Fibroblast of peridontal ligament (primary cell): ENCODE results near the gene MMD2.
"Not testable (repeated sequence)": the region's sequence is repeated elsewhere in the genome, so short reads cannot be mapped to it uniquely, and the experiment has no call there.

ENCODE experiments used
- DNase-seq: peaks from one replicate; pipeline ENCODE4 v3.0.0-alpha.2; 2010; ENCODE audit errors: extremely low read depth

MMD2 gene

DNA sequence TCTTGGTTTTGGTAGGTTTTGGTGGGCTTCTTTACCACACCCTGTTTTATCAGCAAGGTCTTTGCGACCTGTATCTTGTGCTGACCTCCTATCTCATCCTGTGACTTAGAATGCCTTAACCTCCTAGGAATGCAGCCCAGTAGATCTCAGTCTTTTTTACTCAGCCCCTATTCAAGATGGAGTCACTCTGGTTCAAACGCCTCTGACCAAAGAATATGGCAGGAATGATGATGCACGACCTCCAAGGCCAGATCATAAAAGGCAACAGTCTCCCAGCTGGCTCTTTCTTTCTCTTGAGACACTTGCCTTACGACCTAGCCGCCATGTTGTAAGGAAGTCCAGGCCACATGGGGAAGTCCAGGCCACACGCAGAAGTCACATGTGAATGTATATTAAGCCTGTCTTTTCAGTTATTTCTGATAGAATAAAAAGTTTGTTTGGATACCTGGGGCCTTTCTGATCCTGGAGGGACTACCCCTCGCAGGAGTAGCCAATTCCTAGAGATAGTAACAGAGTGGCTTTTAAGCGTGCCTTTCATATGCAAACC is 65.0 kb downstream of the MMD2 start:
- no peak for DNase-seq

DNA sequence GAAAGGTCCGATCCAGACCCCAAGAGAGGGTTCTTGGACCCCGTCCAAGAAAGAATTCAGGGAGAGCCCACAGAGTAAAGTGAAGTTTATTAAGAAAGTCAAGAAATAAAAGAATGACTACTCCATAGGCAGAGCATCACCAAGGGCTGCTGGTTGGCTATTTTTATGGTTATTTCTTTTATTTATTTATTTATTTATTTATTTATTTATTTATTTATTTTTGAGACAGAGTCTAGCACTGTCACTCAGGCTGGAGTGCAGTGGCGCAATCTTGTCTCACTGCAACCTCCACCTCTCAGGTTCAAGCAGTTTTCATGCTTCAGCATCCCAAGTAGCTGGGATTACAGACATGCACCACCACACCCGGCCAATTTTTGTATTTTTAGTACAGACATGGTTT is 65.8 kb downstream of the MMD2 start:
- not testable (repeated sequence) for DNase-seq

DNA sequence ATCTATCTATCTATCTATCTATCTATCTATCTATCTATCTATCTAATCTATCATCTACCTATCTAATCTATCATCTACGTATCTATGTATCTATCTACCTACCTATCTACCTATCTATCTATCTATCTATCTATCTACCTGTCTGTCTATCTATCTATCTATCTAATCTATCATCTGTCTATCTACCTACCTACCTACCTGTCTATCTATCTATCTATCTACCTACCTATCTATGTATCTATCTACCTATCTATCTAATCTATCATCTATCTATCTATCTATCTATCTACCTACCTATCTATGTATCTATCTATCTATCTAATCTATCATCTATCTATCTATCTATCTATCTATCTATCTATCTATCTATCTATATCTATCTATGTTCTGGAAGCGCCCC is 67.5 kb downstream of the MMD2 start:
- DNase-seq: not testable (repeated sequence)

DNA sequence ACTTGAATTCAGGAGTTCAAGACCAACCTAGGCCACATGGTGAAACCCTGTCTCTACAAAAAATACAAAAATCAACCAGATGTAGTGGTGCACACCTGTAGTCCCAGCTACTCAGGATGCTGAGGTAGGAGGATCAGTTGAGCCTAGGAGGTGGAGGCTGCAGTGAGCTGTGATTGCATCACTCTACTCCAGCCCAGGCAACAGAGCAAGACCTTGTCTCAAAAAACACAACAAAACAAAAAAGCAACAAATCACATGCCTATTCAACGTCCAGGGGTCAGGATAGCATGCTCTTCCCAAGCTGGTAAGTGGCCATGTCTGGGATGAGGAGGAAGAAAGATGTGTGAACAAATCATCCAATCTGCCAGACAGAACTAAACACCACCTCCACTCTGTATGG is 69.3 kb downstream of the MMD2 start:
- no peak for DNase-seq

DNA sequence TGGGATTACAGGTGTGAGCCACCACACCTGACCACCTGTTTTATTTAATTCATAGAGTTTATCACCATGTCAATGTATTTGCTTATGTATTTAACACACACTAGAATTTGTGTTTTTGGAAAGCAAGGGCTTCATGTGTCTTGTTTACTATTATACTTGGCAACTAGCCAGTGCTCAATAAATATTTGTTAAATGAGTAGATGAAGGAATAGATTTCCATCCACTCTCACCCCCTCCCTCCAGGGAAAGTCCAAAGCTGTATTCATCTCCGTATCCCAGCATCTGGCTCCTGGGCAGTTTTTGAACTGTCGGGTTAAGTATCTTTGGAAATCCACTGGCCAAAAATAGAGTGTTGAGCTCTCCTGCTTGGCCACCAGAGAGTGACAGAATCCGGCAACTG is 70.8 kb downstream of the MMD2 start:
- DNase-seq: no peak

DNA sequence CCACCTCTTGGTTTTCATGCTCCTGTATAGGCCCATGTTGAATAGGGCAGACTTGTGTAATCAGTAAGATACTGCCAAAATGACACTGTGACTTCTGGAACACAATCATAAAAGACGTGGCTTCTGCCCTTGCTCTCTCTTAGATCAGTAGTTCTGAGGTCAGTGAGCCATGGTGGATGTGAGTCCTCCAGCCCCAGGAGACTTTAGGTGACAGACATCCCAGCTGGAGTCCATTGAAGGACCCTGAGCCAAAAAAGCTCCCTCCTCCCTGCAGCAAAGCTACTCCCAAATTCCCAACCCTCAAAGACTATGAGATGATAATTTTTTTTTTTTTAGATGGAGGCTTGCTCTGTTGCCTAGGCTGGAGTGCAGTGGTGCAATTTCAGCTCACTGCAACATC is 72.3 kb downstream of the MMD2 start:
- DNase-seq: no peak

DNA sequence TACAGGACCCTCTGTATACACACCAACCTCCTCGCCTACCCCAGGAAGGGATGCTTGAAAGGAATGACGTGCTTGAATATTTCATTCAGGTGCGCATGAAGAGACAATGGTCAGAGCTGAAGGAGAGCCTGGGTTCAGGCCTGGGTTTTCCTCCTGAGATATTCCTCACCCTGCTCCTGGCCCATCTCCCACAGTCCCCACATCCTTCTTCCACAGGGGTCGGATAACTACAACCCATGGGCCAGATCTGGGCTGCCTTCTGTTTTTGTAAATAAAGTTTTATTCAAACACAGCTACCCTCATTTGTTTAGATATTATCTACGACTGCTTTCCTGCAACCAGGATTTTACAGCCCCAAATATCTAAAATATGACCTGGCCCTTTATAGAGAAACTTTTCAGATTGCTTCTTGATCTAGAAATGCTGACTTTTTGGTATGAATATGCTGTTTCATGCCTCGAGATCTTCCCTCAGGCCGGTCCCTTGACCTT is 73.6 kb downstream of the MMD2 start:
- no peak for DNase-seq

DNA sequence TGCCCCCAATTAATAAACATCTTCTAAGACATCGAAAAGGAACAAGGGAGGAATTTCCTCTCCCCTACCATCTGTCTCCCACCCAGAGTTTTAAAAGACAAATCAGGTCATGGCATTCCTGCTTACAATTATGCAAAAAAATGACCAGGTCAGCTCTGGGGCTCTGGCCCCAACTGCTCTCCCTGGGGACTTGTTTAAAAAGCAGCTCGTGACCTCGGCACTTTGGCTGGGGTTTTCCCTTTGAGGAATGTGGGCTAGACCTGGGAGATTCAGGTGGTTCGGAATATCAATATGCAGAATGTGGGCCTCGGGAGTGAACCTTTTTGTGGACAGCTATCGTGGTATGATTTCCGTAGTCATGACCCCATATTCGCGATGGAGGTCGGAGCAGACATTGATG is 74.8 kb downstream of the MMD2 start:
- no peak for DNase-seq

DNA sequence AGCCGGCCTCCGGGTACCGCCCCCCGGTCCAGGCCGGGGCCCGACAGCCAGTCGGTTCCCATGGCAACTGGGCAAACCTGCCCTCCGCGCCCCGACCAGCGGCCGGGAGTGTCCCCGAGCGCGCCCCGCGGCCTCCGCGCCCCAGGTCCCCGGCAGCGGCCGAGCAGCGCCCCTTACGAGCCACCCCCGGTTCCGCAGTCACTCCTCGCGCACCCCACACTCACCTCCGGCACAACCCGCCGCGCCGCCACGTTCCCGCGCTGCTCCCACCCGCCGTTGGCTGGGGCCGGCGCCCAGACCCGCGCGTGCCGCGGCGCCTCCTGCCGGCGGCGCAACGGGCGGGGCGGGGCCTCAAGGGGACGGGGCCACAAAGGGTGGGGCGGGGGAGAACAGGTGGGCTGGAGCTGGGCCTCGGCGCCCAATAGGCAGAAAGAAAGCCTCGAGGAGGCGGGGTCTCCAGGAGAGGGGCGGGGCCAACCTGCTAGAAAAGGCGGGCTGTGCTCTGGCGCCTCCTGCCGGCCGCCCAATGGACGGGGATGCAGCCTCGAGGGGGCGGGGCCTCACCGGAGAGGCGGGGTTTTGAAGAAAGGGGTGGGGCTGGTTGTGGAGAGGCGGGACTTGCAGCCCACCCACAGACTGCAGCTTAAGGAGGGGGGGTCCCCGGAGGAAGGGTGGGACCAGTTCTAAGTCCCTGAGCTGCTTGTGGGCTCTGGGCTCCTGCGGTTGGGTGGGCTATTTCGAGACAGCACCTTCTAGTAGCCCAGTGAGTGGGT is 75.4 kb downstream of the MMD2 start, which contains the start of gene RADIL:
Gene RADIL (minus strand): TSS at position 345 of the 773 bp plus-strand sequence. CDS start 5,577 bp downstream, outside the sequence.
- peak; percentile 81 for DNase-seq

DNA sequence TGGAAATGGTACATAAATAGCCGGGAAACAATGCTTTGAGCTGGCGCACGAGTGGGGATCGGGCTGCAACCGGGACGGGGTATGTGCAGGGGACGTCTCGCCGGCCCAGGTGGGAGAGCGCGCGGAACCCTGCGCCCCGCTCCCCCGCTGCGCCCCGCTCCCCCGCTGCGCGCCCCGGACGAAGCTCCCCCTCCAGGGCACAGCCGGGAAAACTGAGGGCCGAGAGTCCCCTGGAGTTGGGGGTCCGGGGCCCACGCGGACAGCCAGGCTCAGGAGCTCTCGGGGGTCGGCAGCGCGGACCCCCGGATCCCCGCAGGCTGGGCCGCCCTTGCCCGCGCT is 76.0 kb downstream of the MMD2 start:
- no peak for DNase-seq

DNA sequence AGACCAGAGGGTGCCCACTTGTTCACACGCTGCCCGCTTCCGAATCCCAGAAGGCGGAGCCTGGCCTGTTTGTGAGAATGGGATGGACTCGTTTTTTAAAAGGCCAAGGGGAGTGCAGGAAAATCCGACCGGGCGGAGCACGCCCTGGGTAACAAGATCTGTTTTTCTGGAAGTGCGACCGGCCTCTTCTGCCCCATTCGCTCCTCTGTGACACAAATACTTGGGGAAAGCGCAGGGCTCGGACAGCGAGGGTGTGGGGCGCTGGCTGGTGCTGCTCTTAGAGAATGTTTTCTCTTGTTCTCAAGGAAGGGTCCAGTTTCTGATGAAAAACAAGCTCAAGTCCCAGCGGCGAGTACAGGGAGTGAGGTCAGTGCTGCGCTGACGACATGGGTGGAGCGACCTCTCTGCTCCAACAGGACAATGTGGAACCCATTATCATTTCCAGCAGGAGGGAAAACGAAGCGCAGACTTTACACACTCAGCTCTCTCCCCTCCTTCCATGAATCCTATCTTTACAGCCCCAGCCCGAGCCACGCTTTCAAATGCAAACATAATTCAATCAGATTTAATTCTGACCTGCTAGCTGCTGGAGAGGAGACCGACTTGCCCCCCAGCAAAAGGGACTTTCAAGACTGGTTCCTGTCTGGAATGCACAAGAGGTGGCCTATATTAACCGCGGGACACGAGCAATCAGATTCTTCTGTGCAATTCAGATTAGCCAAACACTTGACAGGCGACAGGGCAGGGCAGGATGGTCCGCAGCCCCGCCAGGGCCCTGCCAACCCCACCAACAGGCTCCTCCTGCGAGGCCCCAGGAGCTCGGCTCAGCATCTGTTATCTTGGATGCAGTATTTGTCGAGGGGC is 76.6 kb downstream of the MMD2 start:
- peak; percentile 92 for DNase-seq

DNA sequence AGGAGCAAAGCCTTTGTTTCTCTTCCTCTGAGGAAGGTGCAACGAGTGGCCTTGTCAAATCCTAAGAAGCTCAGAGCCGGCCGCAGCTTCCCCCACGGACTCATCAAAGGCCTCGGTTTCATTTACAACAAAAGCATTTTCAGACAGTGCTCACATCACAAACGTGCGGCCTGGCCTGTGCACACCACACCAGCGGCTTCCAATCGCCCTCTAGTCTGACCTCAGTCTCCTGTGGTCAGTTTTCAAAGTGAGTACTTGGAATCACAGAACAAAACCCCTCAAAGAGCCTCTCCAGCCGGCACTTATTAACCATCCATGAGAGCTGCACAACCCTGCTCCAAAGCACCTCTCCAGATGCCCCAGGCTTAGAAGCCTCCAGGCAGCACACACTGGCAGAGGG is 78.8 kb downstream of the MMD2 start:
- DNase-seq: no peak

DNA sequence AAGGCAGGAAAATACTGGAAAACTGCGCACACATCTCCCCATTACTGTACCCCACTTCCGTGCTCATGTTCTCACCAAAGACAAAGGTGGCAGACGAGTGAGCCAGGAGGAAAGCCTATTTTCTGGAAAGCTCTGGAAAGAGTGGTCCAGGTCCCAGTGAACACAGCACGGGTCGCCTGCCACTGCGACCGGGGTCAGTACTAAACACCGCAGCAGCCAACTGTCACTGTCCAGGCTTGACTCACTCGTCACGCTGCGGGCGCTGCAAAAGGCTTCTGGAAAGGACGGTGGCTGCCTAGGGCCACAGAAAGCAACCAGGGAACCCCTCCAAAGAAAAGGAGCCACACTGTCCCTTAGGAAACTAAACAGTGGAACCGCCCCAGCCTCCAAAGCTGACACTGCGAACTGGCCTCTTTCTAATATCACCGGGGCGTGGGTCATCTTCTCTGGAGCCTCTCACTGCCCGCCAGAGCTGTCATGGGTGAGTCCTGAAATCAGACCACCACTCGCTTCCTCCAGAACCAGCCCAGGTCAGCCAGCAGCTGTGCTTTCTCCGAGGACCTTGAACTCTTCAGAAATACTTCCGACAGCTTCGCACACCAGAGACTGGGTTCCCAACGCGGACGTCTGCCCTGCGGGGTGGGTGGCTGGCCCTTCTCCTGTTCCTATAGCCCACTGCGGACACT is 79.4 kb downstream of the MMD2 start:
- no peak for DNase-seq

DNA sequence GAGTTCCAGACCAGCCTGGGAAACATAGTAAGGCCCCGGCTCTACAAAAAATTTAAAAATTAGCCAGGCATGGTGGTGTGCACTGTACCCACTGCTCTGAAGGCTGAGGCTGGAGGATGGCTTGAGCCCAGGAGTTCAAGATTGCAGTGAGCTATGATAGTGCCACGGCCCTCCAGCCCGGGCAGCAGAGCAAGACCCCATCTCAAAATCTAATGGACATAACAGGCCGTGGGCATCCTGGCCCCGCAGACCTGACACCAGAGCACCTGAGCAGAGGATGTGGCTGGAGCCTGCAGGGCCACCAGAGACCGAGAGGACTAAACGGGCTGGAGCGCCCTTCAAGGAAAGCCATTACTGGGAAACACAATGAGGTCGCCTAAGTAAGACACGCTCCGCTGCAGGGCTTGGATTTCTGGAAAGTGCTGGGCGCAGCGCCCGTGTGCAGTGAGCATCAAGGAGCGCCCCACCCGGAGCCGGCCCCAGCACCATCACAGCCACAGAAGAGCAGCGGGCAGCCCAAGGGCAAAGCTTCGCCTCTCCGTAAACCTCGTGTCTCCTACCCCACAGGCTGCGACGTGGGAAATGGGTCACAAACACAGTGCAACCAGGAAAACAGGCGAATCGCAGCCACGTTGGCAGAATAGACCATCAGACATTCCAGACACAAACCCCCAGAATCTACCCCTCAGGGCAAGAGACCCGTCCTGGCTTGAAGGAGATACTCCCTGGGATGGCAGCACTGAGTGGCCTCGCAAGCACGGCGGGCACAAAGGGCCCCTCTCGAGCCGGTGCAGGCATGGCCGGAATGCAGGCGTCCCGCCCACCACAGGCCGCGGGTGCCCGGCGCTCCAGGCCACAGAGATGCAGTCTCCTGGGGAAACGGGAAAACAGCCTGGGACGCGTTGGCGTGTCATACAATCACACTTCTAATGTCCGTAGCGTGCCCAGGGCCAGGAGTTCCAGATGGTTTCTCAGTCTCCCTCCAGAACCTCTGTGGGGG is 80.4 kb downstream of the MMD2 start:
- DNase-seq: no peak

DNA sequence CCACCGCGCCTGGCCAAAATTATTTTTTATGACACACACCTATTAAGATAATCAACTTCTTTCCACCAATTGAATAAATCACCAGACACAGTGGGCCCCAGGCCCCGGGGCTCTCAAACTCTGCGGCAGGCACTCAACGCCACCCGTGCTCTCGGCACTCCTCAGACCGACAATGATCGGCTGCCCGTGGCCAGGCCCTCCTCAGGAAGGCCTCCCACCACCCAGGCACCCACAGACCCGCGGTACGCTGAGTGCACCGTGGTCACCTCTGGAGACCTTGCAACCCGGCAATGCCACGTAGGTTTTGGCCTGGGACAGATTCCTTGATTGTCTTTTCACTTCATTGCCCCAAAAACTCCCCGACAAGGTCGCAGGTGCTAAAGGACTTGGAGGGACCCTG is 82.4 kb downstream of the MMD2 start:
- no peak for DNase-seq

DNA sequence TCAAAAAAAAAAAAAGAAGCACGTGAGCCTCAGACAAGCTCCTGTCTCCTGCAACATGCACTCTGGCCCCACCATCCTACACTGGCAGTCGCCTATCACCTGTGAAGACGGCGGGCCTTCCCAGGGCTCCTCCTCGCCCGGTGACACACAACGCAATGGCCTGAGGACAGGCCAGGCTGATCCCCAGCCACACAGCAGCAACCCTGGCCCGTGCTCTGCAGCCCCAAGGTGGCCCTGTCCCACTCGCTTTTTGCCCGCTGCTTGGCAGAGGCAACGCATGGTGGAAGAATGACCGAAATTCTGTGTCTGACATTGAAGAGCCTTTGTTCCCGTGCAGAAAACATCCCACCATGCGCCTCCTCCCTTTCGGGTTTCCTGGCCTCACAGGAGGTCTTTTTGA is 83.6 kb downstream of the MMD2 start:
- DNase-seq: no peak

DNA sequence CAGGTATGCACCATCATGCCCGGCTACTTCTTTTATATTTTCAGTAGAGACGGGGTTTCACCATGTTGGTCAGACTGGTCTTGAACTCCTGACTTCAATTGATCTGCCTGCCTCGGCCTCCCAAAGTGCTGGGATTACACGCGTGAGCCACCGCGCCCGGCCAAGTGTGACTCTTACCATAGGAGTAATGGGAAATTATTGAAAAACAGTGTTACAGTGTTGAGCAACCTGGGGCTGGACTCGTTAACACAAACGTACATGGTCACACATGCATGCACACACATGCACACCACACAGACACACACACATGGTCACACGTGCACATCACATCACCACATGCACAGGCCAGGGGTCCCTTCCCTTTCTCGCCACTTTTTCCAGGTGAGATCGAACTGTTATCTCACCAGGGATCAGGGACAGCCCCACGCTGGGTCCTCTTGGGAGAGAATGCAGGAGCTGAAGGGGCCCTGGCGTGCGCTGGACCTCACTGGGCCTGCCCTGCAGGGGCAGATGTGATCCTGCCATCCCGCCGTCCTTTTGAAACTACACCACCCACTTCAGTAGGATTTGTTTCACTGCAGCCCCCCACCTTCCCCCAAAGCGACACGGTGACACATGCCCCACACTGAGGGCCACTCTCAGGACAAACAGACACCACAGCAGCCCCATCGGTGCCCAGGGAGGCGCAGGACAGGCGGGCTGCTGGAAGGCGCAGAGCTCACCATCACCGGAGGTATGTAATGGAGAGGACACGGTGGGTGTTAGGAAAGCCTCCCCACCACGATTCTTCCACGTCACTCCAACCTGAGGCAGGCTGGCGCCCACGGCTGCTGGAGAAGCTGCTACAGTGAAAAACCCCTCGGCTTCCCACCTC is 85.7 kb downstream of the MMD2 start:
- no peak for DNase-seq

DNA sequence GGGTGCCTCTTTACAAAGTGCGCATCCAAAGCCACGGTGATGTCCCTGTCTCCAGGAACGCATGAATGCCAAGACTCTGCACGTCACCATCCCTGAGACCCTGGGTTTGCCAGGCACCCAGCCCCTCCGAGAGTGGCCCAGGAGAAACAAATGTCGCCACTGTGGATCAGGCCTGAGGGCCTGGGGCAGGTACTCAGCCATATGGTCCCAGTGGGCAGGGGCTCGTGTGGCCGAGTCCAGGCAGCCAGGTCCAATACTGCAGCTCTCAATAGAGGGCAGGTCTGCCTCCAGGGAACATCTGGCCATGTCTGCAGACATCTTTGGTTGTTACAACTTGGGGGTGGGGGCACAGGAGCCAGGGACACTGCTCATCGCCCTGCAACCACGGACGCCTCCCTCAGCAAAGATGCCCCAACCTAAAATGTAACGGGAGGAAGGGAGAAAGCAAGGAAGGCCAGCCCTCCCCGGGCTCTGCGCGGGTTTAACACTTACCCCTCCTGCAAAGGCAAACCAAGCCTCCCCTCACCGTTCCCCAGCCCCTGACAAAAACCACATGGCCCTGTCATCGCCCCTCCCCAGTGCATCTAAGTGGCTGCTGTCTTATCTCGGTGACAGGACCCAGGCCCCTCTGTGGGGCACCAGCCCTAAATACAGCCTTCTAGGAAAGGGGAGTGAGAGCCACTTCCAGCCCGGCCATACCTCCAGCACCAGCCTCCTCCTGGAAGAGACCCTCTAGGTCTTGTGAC is 86.9 kb downstream of the MMD2 start:
- no peak for DNase-seq

DNA sequence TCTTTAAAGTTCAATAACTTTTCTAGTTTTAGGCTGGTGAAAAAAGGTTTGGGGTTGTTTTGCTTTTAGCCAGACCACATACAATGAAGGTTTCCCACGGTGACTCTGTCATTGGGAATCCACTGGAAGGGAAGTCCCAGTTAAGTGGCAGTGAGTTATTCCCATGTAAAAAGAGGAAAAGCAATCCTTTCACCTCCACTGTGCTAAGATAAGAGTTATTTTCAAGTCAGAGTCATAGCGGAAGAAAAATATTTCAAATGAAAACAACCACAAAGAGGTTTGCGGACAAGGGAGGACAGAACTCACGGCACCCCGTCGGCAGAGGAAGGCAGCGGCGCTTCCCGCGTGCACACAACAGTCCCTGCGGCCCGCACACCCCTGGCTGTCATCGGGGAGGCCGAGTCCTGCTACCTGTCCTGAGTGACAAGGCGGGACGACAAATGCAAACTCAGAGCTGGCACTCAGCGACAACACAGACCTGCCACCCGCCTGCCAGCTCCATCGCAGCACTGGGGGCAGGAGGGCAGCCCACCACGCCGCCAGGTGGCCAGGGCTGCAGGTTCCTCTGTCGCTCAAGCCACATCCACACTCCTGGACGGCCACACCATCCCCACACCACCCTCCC is 87.8 kb downstream of the MMD2 start:
- no peak for DNase-seq
